Smooth muscle cell (in vitro differentiated cells): Measurements from ENCODE around the gene DPH3. TPM values are rescaled to one million over a fixed set of nuclear protein-coding genes. Genes with fewer than 3 reads are reported as not detected.

Experiments
- DNase-seq: peaks from one replicate; lab custom pipeline; 2025; ENCODE audit not compliant: unreplicated experiment; lab: John Stamatoyannopoulos, UW
- H2AFZ ChIP-seq: fragments of 200-600 bp; sonication (generic); 2 replicates; pipeline ENCODE4 v1.6.0; 2016; ENCODE audit warnings: antibody characterized with exemption, low read depth, mild to moderate bottlenecking
- H3F3A ChIP-seq: fragments of 200-600 bp; sonication (generic); 2 replicates; pipeline ENCODE4 v1.6.0; 2017; ENCODE audit warnings: antibody characterized with exemption, low read depth
- H3K27ac ChIP-seq: fragments of 200-600 bp; sonication (generic); 2 replicates; pipeline ENCODE4 v1.5.1; 2016; ENCODE audit warnings: low read depth, mild to moderate bottlenecking
- H3K27me3 ChIP-seq: fragments of 200-600 bp; sonication (generic); 2 replicates; pipeline ENCODE4 v1.6.1; 2016; ENCODE audit warnings: low read depth, mild to moderate bottlenecking
- H3K36me3 ChIP-seq: fragments of 200-600 bp; sonication (generic); 2 replicates; pipeline ENCODE4 v1.5.1; 2016; ENCODE audit warnings: low read depth
- H3K4me1 ChIP-seq: fragments of 200-600 bp; sonication (generic); 2 replicates; pipeline ENCODE4 v1.5.1; 2016; ENCODE audit warnings: low read depth
- H3K4me2 ChIP-seq: fragments of 200-600 bp; sonication (generic); 2 replicates; pipeline ENCODE4 v1.6.0; 2016; ENCODE audit warnings: mild to moderate bottlenecking
- H3K4me3 ChIP-seq: fragments of 200-600 bp; sonication (generic); 2 replicates; pipeline ENCODE4 v1.5.1; 2016; ENCODE audit warnings: mild to moderate bottlenecking
- H3K79me2 ChIP-seq: fragments of 200-600 bp; sonication (generic); 2 replicates; pipeline ENCODE4 v1.6.0; 2016; ENCODE audit warnings: low read depth, mild to moderate bottlenecking
- H3K9ac ChIP-seq: fragments of 200-600 bp; sonication (generic); 2 replicates; pipeline ENCODE4 v1.6.0; 2016; ENCODE audit warnings: low read depth
- H3K9me3 ChIP-seq: fragments of 200-600 bp; sonication (generic); replicated peaks from 2 replicates; pipeline ENCODE4 v1.5.1; 2016; ENCODE audit warnings: low read depth
- H4K20me1 ChIP-seq: fragments of 200-600 bp; sonication (generic); 2 replicates; pipeline ENCODE4 v1.6.0; 2016; ENCODE audit warnings: low read depth
- CTCF ChIP-seq: fragments of 200-600 bp; sonication (generic); IDR thresholded peaks from 2 replicates; pipeline ENCODE4 v1.5.1; 2017; ENCODE audit warnings: borderline replicate concordance, mild to moderate bottlenecking, antibody characterized with exemption; ENCODE audit not compliant: insufficient read depth, poor library complexity, severe bottlenecking
- WGBS: methylation state at CpG from one replicate; pipeline ENCODE4 v1.1.7; 2016; ENCODE audit warnings: low lambda C conversion rate; 5-methylcytosine and 5-hydroxymethylcytosine counted together
- polyA plus RNA-seq: library from polyadenylated mRNA; unstranded; fragments of >200 nt; fragmentation: Nextera tagmentation; extraction: Ambion mirVana; gene quantifications from 2 replicates; pipeline ENCODE4 v1.2.1, GENCODE V29; 2016
- total RNA-seq: library from RNA; depleted of rRNA; stranded (reverse); fragments of >200 nt; gene quantifications from 2 replicates; pipeline ENCODE4 v1.2.3, GENCODE V29; 2014

The DPH3 gene
- total and polyA plus RNA-seq, 2 experiments from 2014 or later: 44.7 to 69.5 TPM

GRCh38 chr3:16280671-16281070, 15.9 kb upstream of the DPH3 start:
- no peaks in the 10 kb centered on the region for H3K4me1 ChIP-seq
- 98% methylated on average over 2 of the region's 2 CpGs for WGBS
- no peaks in the 10 kb centered on the region for H3K36me3 ChIP-seq
- H4K20me1 ChIP-seq: no peaks in the 10 kb centered on the region
- no peak overlapping the region for H3K9ac ChIP-seq
- H3K79me2 ChIP-seq: no peaks in the 10 kb centered on the region
- H3F3A ChIP-seq: no peaks in the 10 kb centered on the region
- no peak overlapping the region for H3K27ac ChIP-seq
- no peaks in the 10 kb centered on the region for H3K9me3 ChIP-seq
- DNase-seq: no peak
- H3K4me2 ChIP-seq: no peak overlapping the region
- no peaks in the 10 kb centered on the region for H3K27me3 ChIP-seq
- TF ChIP-seq CTCF: no peak
- H2AFZ ChIP-seq: no peak overlapping the region
- H3K4me3 ChIP-seq: no peak overlapping the region

DNA sequence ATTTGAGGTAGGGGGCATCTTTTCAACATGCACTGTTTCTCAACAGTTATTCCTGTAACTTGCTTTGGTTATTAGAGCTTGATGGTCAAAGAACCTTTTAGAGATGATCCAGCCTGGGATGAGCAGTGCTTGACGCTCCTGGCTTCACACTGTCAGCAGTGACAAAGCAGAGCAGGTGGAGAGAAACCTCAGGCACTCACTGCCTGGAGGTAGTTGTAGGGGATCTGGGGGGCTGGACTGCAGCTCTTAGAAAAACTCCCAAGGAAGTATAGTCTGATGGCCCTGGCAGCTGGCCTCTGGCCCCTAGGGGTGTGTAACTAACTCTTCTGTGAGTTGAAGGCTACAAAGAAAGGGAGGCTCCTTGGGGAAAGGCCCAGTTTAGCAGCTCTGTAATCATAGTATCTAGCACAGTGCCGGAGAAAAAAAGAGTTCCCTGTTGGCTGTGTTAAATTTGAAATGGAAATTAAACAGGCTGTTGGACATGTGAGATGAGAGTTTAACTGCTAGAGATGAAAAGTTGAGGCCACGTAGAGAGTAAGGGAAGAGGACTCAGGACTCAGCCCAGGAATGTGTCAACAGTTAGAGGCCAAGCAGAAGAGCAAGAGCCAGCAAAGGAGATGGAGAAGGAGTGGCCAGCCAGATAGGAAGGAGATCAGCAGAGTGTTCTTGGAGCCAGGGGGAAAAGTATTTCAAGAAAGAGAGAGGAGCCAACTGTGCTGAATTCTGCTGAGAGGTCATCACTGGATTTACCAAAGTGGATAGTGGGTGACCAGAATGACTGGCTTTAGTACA, 14.5 kb upstream of the DPH3 start:
- 95% methylated on average over 3 of the region's 3 CpGs for WGBS
- H3K27ac ChIP-seq: no peak overlapping the region
- no peaks in the 10 kb centered on the region for H3K36me3 ChIP-seq
- H3K79me2 ChIP-seq: no peaks in the 10 kb centered on the region
- no peak overlapping the region for H3K4me3 ChIP-seq
- H3K9ac ChIP-seq: no peak overlapping the region
- no peaks in the 10 kb centered on the region for H3K4me1 ChIP-seq
- no peaks in the 10 kb centered on the region for H3K9me3 ChIP-seq
- no peaks in the 10 kb centered on the region for H3F3A ChIP-seq
- H4K20me1 ChIP-seq: no peaks in the 10 kb centered on the region
- H3K4me2 ChIP-seq: no peak overlapping the region
- no peaks in the 10 kb centered on the region for H3K27me3 ChIP-seq
- H2AFZ ChIP-seq: no peak overlapping the region
- no peak for DNase-seq
- no peak for TF ChIP-seq CTCF

- H3K27ac ChIP-seq: no peak overlapping the region
- H3K9me3 ChIP-seq: no peaks in the 10 kb centered on the region
- WGBS: 78% methylated on average over 3 of the region's 3 CpGs
Measured at GRCh38 chr3:16277471-16277870, 12.7 kb upstream of the DPH3 start.

More at GRCh38 chr3:16277471-16277870, 12.7 kb upstream of the DPH3 start:
- no peaks in the 10 kb centered on the region for H3K4me1 ChIP-seq
- TF ChIP-seq CTCF: no peak
- H3K4me3 ChIP-seq: no peak overlapping the region
- H3K27me3 ChIP-seq: no peaks in the 10 kb centered on the region
- H3K79me2 ChIP-seq: no peaks in the 10 kb centered on the region
- no peaks in the 10 kb centered on the region for H3F3A ChIP-seq
- no peaks in the 10 kb centered on the region for H4K20me1 ChIP-seq
- H3K4me2 ChIP-seq: no peak overlapping the region
- H3K36me3 ChIP-seq: peaks cover under 1% of the 10 kb centered on the region
- no peak for DNase-seq
- H3K9ac ChIP-seq: no peak overlapping the region
- H2AFZ ChIP-seq: no peak overlapping the region
